Endothelial cell of umbilical vein (primary cell): ENCODE results near the gene SSNA1. TPM values are rescaled to one million over a fixed set of nuclear protein-coding genes. Genes with fewer than 3 reads are reported as not detected.

Experiments
- BruUV-seq: library from RNA; stranded (reverse); fragments of 400-500 nt; replicated peaks from 2 replicates; lab custom pipeline; 2021; lab: Mats Ljungman, UMichigan
- CTCF ChIA-PET: fragments of 300-600, 350-600 bp; sonication (Branson Sonifier 250); formaldehyde crosslinking; loops from one replicate; lab custom pipeline; 2021; ENCODE audit warnings: antibody characterized with exemption, inconsistent platforms; lab: Charles Lee
- POLR2A ChIA-PET: fragments of 300-600, 350-600 bp; sonication (Branson Sonifier 250); formaldehyde crosslinking; loops from one replicate; lab custom pipeline; 2021; ENCODE audit warnings: antibody characterized with exemption, inconsistent platforms; lab: Charles Lee
- DNase-seq: peaks from one replicate; pipeline ENCODE4 v3.0.0-alpha.2; 2011; ENCODE audit warnings: low read depth, low spot score
- FAIRE-seq: peaks from 2 replicates; lab custom pipeline; 2011; peaks lifted over from hg19 to GRCh38; lab: Jason Lieb, UNC
- H2AFZ ChIP-seq: 2 replicates; pipeline ENCODE4 v1.6.0; 2012; ENCODE audit warnings: low read depth, low read length, control low read depth, inconsistent platforms
- H3K27ac ChIP-seq: 2 replicates; pipeline ENCODE4 v1.5.1; 2011; ENCODE audit warnings: low read depth, mild to moderate bottlenecking, control low read depth, low read length, moderate library complexity; ENCODE audit not compliant: insufficient read depth
- H3K27me3 ChIP-seq, 2 experiments: 2 replicates each; pipeline versions ENCODE4 v1.6.0 to v1.6.1; 2011; ENCODE audit warnings: low read length in 2 of 2, mixed read lengths in 1 of 2; ENCODE audit not compliant: control insufficient read depth in 2 of 2, insufficient read depth in 2 of 2
- H3K36me3 ChIP-seq, 2 experiments: 2 replicates in 1 of 2; 3 replicates in 1 of 2; pipeline ENCODE4 v1.5.1; 2011; ENCODE audit warnings: low read length in 2 of 2, mild to moderate bottlenecking in 1 of 2, moderate library complexity in 1 of 2; ENCODE audit not compliant: control insufficient read depth in 2 of 2, insufficient read depth in 2 of 2; ENCODE audit errors: extremely low read depth in 1 of 2
- H3K4me1 ChIP-seq: 3 replicates; pipeline ENCODE4 v1.5.1; 2011; ENCODE audit warnings: mild to moderate bottlenecking, low read length; ENCODE audit not compliant: control insufficient read depth, insufficient read depth; ENCODE audit errors: extremely low read depth
- H3K4me2 ChIP-seq: 2 replicates; pipeline ENCODE4 v1.6.1; 2011; ENCODE audit warnings: low read length, control low read depth, mixed read lengths; ENCODE audit not compliant: insufficient read depth
- H3K4me3 ChIP-seq, 3 experiments: fragments of 200-600 bp in 1 of 3; sonication (generic), shearing (Covaris generic) in 1 of 3; replicated peaks in 1 of 3; 2 replicates each; pipeline ENCODE4 v1.5.1; 2011 to 2016; ENCODE audit warnings: control low read depth in 3 of 3, low read length in 3 of 3, mild to moderate bottlenecking in 2 of 3, inconsistent platforms in 1 of 3, low read depth in 1 of 3, moderate library complexity in 1 of 3; ENCODE audit not compliant: insufficient read depth in 1 of 3
- H3K79me2 ChIP-seq: 2 replicates; pipeline ENCODE4 v1.6.0; 2012; ENCODE audit warnings: low read length, inconsistent platforms; ENCODE audit not compliant: control insufficient read depth, insufficient read depth
- H3K9ac ChIP-seq: replicated peaks from 2 replicates; pipeline ENCODE3; 2011; ENCODE audit warnings: low read length, control low read depth; ENCODE audit not compliant: insufficient read depth; ENCODE audit errors: extremely low read depth
- H3K9me1 ChIP-seq: replicated peaks from 3 replicates; pipeline ENCODE4 v1.6.0; 2011; ENCODE audit warnings: mild to moderate bottlenecking, low read length; ENCODE audit not compliant: control insufficient read depth, insufficient read depth; ENCODE audit errors: extremely low read depth
- H3K9me3 ChIP-seq: replicated peaks from 2 replicates; pipeline ENCODE4 v1.5.1; 2012; ENCODE audit warnings: low read length, inconsistent platforms; ENCODE audit not compliant: control insufficient read depth, insufficient read depth
- H4K20me1 ChIP-seq: replicated peaks from 2 replicates; pipeline ENCODE3; 2011; ENCODE audit warnings: mild to moderate bottlenecking, low read length; ENCODE audit not compliant: control insufficient read depth, insufficient read depth; ENCODE audit errors: extremely low read depth
- CTCF ChIP-seq, 2 donors: IDR thresholded peaks; 1 replicate in 1 of 2; 2 replicates in 1 of 2; pipeline ENCODE4 v1.5.1; 2011; ENCODE audit warnings: low read length in 2 of 2, mild to moderate bottlenecking in 2 of 2, moderate library complexity in 2 of 2, control low read depth in 1 of 2, inconsistent platforms in 1 of 2, low read depth in 1 of 2; ENCODE audit not compliant: insufficient read depth in 1 of 2; ENCODE audit errors: extremely low read depth in 1 of 2
- EZH2 ChIP-seq: IDR thresholded peaks from 2 replicates; pipeline ENCODE4 v1.6.1; 2012; ENCODE audit warnings: borderline replicate concordance, low read depth, mild to moderate bottlenecking, moderate library complexity, low read length, inconsistent platforms; ENCODE audit not compliant: severe bottlenecking
- FOS ChIP-seq: IDR thresholded peaks from 2 replicates; pipeline ENCODE4 v1.6.1; 2011; ENCODE audit warnings: mild to moderate bottlenecking, low read length, moderate library complexity, borderline replicate concordance; ENCODE audit not compliant: insufficient read depth
- GATA2 ChIP-seq: IDR thresholded peaks from 2 replicates; pipeline ENCODE4 v1.7.0; 2011; ENCODE audit warnings: low read depth, mild to moderate bottlenecking, moderate library complexity, mixed read lengths, low read length; ENCODE audit not compliant: insufficient read length, insufficient read depth
- JUN ChIP-seq: IDR thresholded peaks from 2 replicates; pipeline ENCODE4 v1.6.1; 2011; ENCODE audit warnings: borderline replicate concordance, low read depth; ENCODE audit not compliant: insufficient read length, insufficient read depth
- MAX ChIP-seq: IDR thresholded peaks from 2 replicates; pipeline ENCODE4 v1.6.1; 2011; ENCODE audit not compliant: insufficient read depth, insufficient read length
- MYC ChIP-seq: IDR thresholded peaks from one replicate; pipeline ENCODE4 v1.6.1; 2011; ENCODE audit warnings: mild to moderate bottlenecking, low read depth, low read length
- POLR2A ChIP-seq: IDR thresholded peaks from 2 replicates; pipeline ENCODE4 v1.6.1; 2012; ENCODE audit warnings: low read depth, mild to moderate bottlenecking, control low read depth, low read length
- POLR2AphosphoS5 ChIP-seq: IDR thresholded peaks from 2 replicates; pipeline ENCODE4 v1.6.1; 2012; ENCODE audit warnings: low read depth, mild to moderate bottlenecking, control low read depth, low read length, moderate library complexity; ENCODE audit not compliant: insufficient read depth
- dilution Hi-C: fragments of 300-500 bp; cut with MboI; formaldehyde crosslinking; loops from one replicate; pipeline ENCODE4 v1.15.0; 2019; ENCODE audit warnings: low sequenced_read_pairs; ENCODE audit not compliant: extremely low pct_ligation_motif_present
- intact Hi-C: fragments of 100-400 bp; cut with micrococcal nuclease; formaldehyde crosslinking; loops from one replicate; pipeline ENCODE4 v1.10.0; 2022
- polyA plus RNA-seq, 4 experiments: library from polyadenylated mRNA; depleted of rRNA in 3 of 4; stranded (reverse) in 3 of 4; unstranded in 1 of 4; fragments of >200 nt; gene quantifications; 2 replicates each; pipeline versions ENCODE4 v1.2.1 to v1.2.3, GENCODE V29; 2011 to 2012; ENCODE audit warnings: missing spikeins in 1 of 4
- total RNA-seq: library from RNA; stranded (reverse); gene quantifications from 2 replicates; pipeline ENCODE4 v1.2.3, GENCODE V29; 2021

Gene SSNA1
- total and polyA plus RNA-seq, 2 donors (not counting 3 experiments of a cell fraction or from before 2014, with no cell fraction given), result 89.0 to 146 TPM

- H3K79me2 ChIP-seq, result no peaks in the 10 kb centered on the region
- ChIA-PET CTCF (no interaction called here), POLR2A (no interaction called here)
- no TSS peak for BruUV-seq
- dilution Hi-C loops (no loop called here), intact Hi-C loops (no loop called here)
- TF ChIP-seq MYC (no peak), EZH2 (no peak), JUN (no peak), CTCF (IDR thresholded peaks at IDR 0.05; ENCODE audit: extremely low read depth in 1 of 2, insufficient read depth in 1 of 2, low read depth in 1 of 2, low read length in 2 of 2) (no peak), POLR2A (no peak), FOS (no peak), MAX (no peak), POLR2AphosphoS5 (no peak), GATA2 (no peak)
- no peaks in the 10 kb centered on the region for H3K9me3 ChIP-seq
- H3K4me3 ChIP-seq, result no peak overlapping the region
- no peak overlapping the region for H3K9ac ChIP-seq
- FAIRE-seq (no peak), DNase-seq (no peak)
- no peaks in the 10 kb centered on the region for H3K4me1 ChIP-seq
- no peak overlapping the region for H3K27ac ChIP-seq
- H3K27me3 ChIP-seq, result peaks cover 19 to 20% of the 10 kb centered on the region in 2 experiments
- no peaks in the 10 kb centered on the region for H3K9me1 ChIP-seq
- no peak overlapping the region for H2AFZ ChIP-seq
- no peak overlapping the region for H3K4me2 ChIP-seq
- no peaks in the 10 kb centered on the region for H4K20me1 ChIP-seq
- H3K36me3 ChIP-seq, result no peaks in the 10 kb centered on the region
Measured at GRCh38 chr9:137143459-137143858, 45.0 kb upstream of the SSNA1 start.
